DND-41 (cell line): ENCODE data around the gene PCED1B.

Experiments used
- ATAC-seq: fragments of 200-7000 bp; cut with Tn5 transposase; 3 replicates; pipeline ENCODE4 v1.9.1; 2021; ENCODE audit warnings: low read depth; ENCODE audit not compliant: insufficient read depth
- DNase-seq: peaks from one replicate; pipeline ENCODE4 v3.0.0-alpha.2; 2020
- H2AFZ ChIP-seq: 2 replicates; pipeline ENCODE4 v1.6.0; 2012; ENCODE audit warnings: low read depth, low read length
- H3K27ac ChIP-seq: 2 replicates; pipeline ENCODE4 v1.5.1; 2012; ENCODE audit warnings: low read length, inconsistent platforms
- H3K27me3 ChIP-seq: fragments of 200-600 bp; sonication (generic); 2 replicates; pipeline ENCODE4 v1.6.0; 2012; ENCODE audit warnings: low read length, mild to moderate bottlenecking, inconsistent platforms; ENCODE audit not compliant: insufficient read depth, poor library complexity
- H3K36me3 ChIP-seq: 2 replicates; pipeline ENCODE4 v1.5.1; 2012; ENCODE audit warnings: low read length, inconsistent platforms; ENCODE audit not compliant: insufficient read depth
- H3K4me1 ChIP-seq: 2 replicates; pipeline ENCODE4 v1.5.1; 2012; ENCODE audit warnings: mild to moderate bottlenecking, low read length; ENCODE audit not compliant: insufficient read depth
- H3K4me2 ChIP-seq: 2 replicates; pipeline ENCODE4 v1.6.0; 2012; ENCODE audit warnings: mild to moderate bottlenecking, moderate library complexity, low read length, inconsistent platforms; ENCODE audit not compliant: insufficient read depth
- H3K4me3 ChIP-seq, 2 experiments: fragments of 200-600 bp in 1 of 2; shearing (Covaris generic) in 1 of 2; 2 replicates each; pipeline ENCODE4 v1.5.1; 2012 to 2016; ENCODE audit warnings: inconsistent platforms in 2 of 2, low read length in 2 of 2, mild to moderate bottlenecking in 2 of 2, low read depth in 1 of 2, moderate library complexity in 1 of 2
- H3K79me2 ChIP-seq: 2 replicates; pipeline ENCODE4 v1.6.0; 2012; ENCODE audit warnings: low read length, inconsistent platforms; ENCODE audit not compliant: insufficient read depth
- H3K9ac ChIP-seq: 2 replicates; pipeline ENCODE4 v1.6.0; 2012; ENCODE audit warnings: low read depth, mild to moderate bottlenecking, inconsistent platforms, low read length, moderate library complexity
- H3K9me3 ChIP-seq: 2 replicates; pipeline ENCODE4 v1.5.1; 2012; ENCODE audit warnings: low read length, moderate library complexity, mild to moderate bottlenecking, inconsistent platforms; ENCODE audit not compliant: insufficient read depth, severe bottlenecking
- H4K20me1 ChIP-seq: 2 replicates; pipeline ENCODE4 v1.6.0; 2012; ENCODE audit warnings: low read length; ENCODE audit not compliant: insufficient read depth
- CTCF ChIP-seq: IDR thresholded peaks from 2 replicates; pipeline ENCODE4 v1.5.1; 2012; ENCODE audit warnings: borderline replicate concordance, low read length, moderate library complexity, mild to moderate bottlenecking; ENCODE audit not compliant: poor library complexity, severe bottlenecking; ENCODE audit errors: extremely low read depth
- EZH2 ChIP-seq: IDR thresholded peaks from 3 replicates; pipeline ENCODE4 v1.6.1; 2012; ENCODE audit warnings: borderline replicate concordance, low read depth, mild to moderate bottlenecking, moderate library complexity, low read length, inconsistent platforms; ENCODE audit not compliant: severe bottlenecking

Gene PCED1B

GRCh38 chr12:47268501-47269454, 189.4 kb downstream of the PCED1B start:
- ATAC-seq, result no peak
- DNase-seq, result no peak
- Histone ChIP-seq H3K4me1 (no peaks in the 10 kb centered on the region), H3K4me3 (no peak overlapping the region), H3K9ac (no peak overlapping the region), H3K27me3 (no peaks in the 10 kb centered on the region), H2AFZ (0 out of 2 replicates have a peak overlapping the region, but pooled peaks have one; percentile 28), H4K20me1 (no peaks in the 10 kb centered on the region), H3K27ac (no peak overlapping the region), H3K9me3 (no peaks in the 10 kb centered on the region), H3K4me2 (no peak overlapping the region), H3K79me2 (no peaks in the 10 kb centered on the region), H3K36me3 (no peaks in the 10 kb centered on the region)
- TF ChIP-seq EZH2, result no peak
- no peak for TF ChIP-seq CTCF

DNA sequence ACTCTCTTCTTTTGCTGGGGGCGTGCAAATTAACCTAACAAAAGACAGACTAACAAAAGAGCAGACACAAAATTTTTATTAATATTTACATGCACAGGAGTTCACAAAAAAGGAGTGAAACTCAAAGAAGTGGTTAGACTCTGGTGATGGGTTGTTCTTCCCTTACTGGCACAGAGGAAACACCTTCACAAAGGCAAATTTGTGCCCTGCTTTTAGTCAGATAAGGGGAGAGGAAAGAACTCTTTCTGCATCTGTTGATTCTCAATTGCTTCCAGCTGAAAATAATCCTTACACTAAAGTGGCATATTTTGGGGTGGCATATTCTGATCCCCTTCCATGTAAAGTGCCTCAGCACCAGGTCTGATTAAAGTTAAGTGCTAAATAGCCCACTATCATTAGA, 190.5 kb downstream of the PCED1B start:
- Histone ChIP-seq H3K79me2 (no peaks in the 10 kb centered on the region), H3K4me2 (no peak overlapping the region), H3K36me3 (no peaks in the 10 kb centered on the region), H3K9ac (no peak overlapping the region), H2AFZ (peak overlapping the region; percentile 22; the same call in 1 of the 2 replicates), H3K27ac (no peak overlapping the region), H3K27me3 (no peaks in the 10 kb centered on the region), H3K4me3 (no peak overlapping the region), H3K9me3 (no peaks in the 10 kb centered on the region), H3K4me1 (no peaks in the 10 kb centered on the region), H4K20me1 (no peaks in the 10 kb centered on the region)
- no peak for DNase-seq
- TF ChIP-seq CTCF (no peak), EZH2 (no peak)
- ATAC-seq, result no peak

GRCh38 chr12:47270782-47271664, 191.6 kb downstream of the PCED1B start:
- H3K27me3 ChIP-seq, result no peaks in the 10 kb centered on the region
- TF ChIP-seq CTCF, result no peak
- TF ChIP-seq EZH2, result no peak
- H3K4me1 ChIP-seq, result peaks cover under 1% of the 10 kb centered on the region; the same call in 1 of the 2 replicates
- no peak overlapping the region for H2AFZ ChIP-seq
- H3K4me2 ChIP-seq, result no peak overlapping the region
- no peaks in the 10 kb centered on the region for H4K20me1 ChIP-seq
- no peak for DNase-seq
- no peak overlapping the region for H3K27ac ChIP-seq
- no peak overlapping the region for H3K9ac ChIP-seq
- H3K36me3 ChIP-seq, result no peaks in the 10 kb centered on the region
- peak; percentile 75 for ATAC-seq
- no peaks in the 10 kb centered on the region for H3K9me3 ChIP-seq
- H3K4me3 ChIP-seq, result no peak overlapping the region
- no peaks in the 10 kb centered on the region for H3K79me2 ChIP-seq
